Measurements from ENCODE around the gene NDST1. TPM values are rescaled to one million over a fixed set of nuclear protein-coding genes. Genes with fewer than 3 reads are reported as not detected.

The NDST1 gene
- total RNA-seq, 1 experiment from 2014 or later, result 8.4 TPM

GRCh38 chr5:150595466-150596031 is 87.6 kb downstream of the NDST1 start:
- Histone ChIP-seq H4K20me1 (ENCODE audit: insufficient read depth, low read depth, low read length) (no peaks in the 10 kb centered on the region), H3K4me1 (ENCODE audit: low read length) (peaks cover 21% of the 10 kb centered on the region), H3K4me3 (ENCODE audit: low read length) (no peak overlapping the region), H3K36me3 (ENCODE audit: insufficient read depth, low read length) (no peaks in the 10 kb centered on the region), H3K9ac (ENCODE audit: low read length) (no peak overlapping the region), H3K4me2 (ENCODE audit: low read depth, low read length, poor library complexity, severe bottlenecking) (no peak overlapping the region), H3K9me2 (replicated peaks; ENCODE audit: insufficient read depth, low read length) (no peaks in the 10 kb centered on the region), H3K79me2 (ENCODE audit: low read length) (no peaks in the 10 kb centered on the region), H3K9me3 (ENCODE audit: low read length) (no peaks in the 10 kb centered on the region), H2AFZ (ENCODE audit: low read length) (no peak overlapping the region), H3K27me3 (ENCODE audit: low read length) (no peaks in the 10 kb centered on the region), H3K27ac (ENCODE audit: low read length) (no peak overlapping the region)
- no peak for DNase-seq

GRCh38 chr5:150596313-150596712 is 88.4 kb downstream of the NDST1 start:
- no peaks in the 10 kb centered on the region for H3K36me3 ChIP-seq (ENCODE audit: insufficient read depth, low read length)
- no peaks in the 10 kb centered on the region for H3K27me3 ChIP-seq (ENCODE audit: low read length)
- no peaks in the 10 kb centered on the region for H3K9me3 ChIP-seq (ENCODE audit: low read length)
- H3K79me2 ChIP-seq (ENCODE audit: low read length), result no peaks in the 10 kb centered on the region
- no peak overlapping the region for H2AFZ ChIP-seq (ENCODE audit: low read length)
- H3K4me1 ChIP-seq (ENCODE audit: low read length), result peaks cover 13% of the 10 kb centered on the region
- H4K20me1 ChIP-seq (ENCODE audit: insufficient read depth, low read depth, low read length), result no peaks in the 10 kb centered on the region
- H3K4me3 ChIP-seq (ENCODE audit: low read length), result no peak overlapping the region
- H3K9me2 ChIP-seq (replicated peaks; ENCODE audit: insufficient read depth, low read length), result no peaks in the 10 kb centered on the region
- DNase-seq, result no peak
- no peak overlapping the region for H3K9ac ChIP-seq (ENCODE audit: low read length)
- no peak overlapping the region for H3K27ac ChIP-seq (ENCODE audit: low read length)
- no peak overlapping the region for H3K4me2 ChIP-seq (ENCODE audit: low read depth, low read length, poor library complexity, severe bottlenecking)

GRCh38 chr5:150596826-150597225 is 88.9 kb downstream of the NDST1 start:
- Histone ChIP-seq H3K79me2 (ENCODE audit: low read length) (no peaks in the 10 kb centered on the region), H3K4me2 (ENCODE audit: low read depth, low read length, poor library complexity, severe bottlenecking) (no peak overlapping the region), H3K9me3 (ENCODE audit: low read length) (no peaks in the 10 kb centered on the region), H3K27me3 (ENCODE audit: low read length) (no peaks in the 10 kb centered on the region), H3K9me2 (replicated peaks; ENCODE audit: insufficient read depth, low read length) (no peaks in the 10 kb centered on the region), H3K4me1 (ENCODE audit: low read length) (peaks cover 9% of the 10 kb centered on the region), H3K9ac (ENCODE audit: low read length) (no peak overlapping the region), H3K27ac (ENCODE audit: low read length) (no peak overlapping the region), H2AFZ (ENCODE audit: low read length) (no peak overlapping the region), H4K20me1 (ENCODE audit: insufficient read depth, low read depth, low read length) (no peaks in the 10 kb centered on the region), H3K36me3 (ENCODE audit: insufficient read depth, low read length) (no peaks in the 10 kb centered on the region), H3K4me3 (ENCODE audit: low read length) (no peak overlapping the region)
- no peak for DNase-seq

DNA sequence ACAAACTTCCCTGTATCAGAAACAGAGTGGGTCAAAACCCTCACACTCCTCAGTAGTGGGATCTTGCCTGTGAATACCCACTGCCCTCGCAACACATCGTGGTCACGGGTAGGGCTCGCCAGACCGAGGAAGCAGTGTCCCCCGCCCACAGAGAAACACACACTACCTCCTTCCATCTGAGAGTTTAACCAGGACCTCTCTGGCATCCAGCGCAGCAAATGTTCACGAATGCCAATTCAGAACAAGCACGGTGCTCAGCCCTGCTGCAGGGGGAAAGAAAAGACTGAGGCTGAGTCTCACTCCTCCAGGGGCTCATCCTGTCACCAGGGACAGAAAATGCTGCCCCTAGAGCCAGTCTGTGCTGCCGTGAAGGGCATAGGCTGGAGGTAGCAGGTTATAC is 90.1 kb downstream of the NDST1 start:
- no peaks in the 10 kb centered on the region for H3K9me2 ChIP-seq (replicated peaks; ENCODE audit: insufficient read depth, low read length)
- H3K4me1 ChIP-seq (ENCODE audit: low read length), result peaks cover 9% of the 10 kb centered on the region
- no peaks in the 10 kb centered on the region for H3K36me3 ChIP-seq (ENCODE audit: insufficient read depth, low read length)
- H3K9me3 ChIP-seq (ENCODE audit: low read length), result no peaks in the 10 kb centered on the region
- no peak overlapping the region for H3K4me3 ChIP-seq (ENCODE audit: low read length)
- H2AFZ ChIP-seq (ENCODE audit: low read length), result no peak overlapping the region
- no peaks in the 10 kb centered on the region for H3K79me2 ChIP-seq (ENCODE audit: low read length)
- no peaks in the 10 kb centered on the region for H4K20me1 ChIP-seq (ENCODE audit: insufficient read depth, low read depth, low read length)
- no peak overlapping the region for H3K9ac ChIP-seq (ENCODE audit: low read length)
- no peak overlapping the region for H3K27ac ChIP-seq (ENCODE audit: low read length)
- no peak for DNase-seq
- H3K27me3 ChIP-seq (ENCODE audit: low read length), result no peaks in the 10 kb centered on the region
- no peak overlapping the region for H3K4me2 ChIP-seq (ENCODE audit: low read depth, low read length, poor library complexity, severe bottlenecking)

- no peak overlapping the region for H3K9ac ChIP-seq (ENCODE audit: low read length)
- H3K4me3 ChIP-seq (ENCODE audit: low read length), result no peak overlapping the region
- H3K27ac ChIP-seq (ENCODE audit: low read length), result no peak overlapping the region
- H3K4me2 ChIP-seq (ENCODE audit: low read depth, low read length, poor library complexity, severe bottlenecking), result no peak overlapping the region
- peaks cover 9% of the 10 kb centered on the region for H3K4me1 ChIP-seq (ENCODE audit: low read length)
- H2AFZ ChIP-seq (ENCODE audit: low read length), result no peak overlapping the region
- DNase-seq, result no peak
- H4K20me1 ChIP-seq (ENCODE audit: insufficient read depth, low read depth, low read length), result no peaks in the 10 kb centered on the region
- no peaks in the 10 kb centered on the region for H3K36me3 ChIP-seq (ENCODE audit: insufficient read depth, low read length)
- H3K27me3 ChIP-seq (ENCODE audit: low read length), result no peaks in the 10 kb centered on the region
- H3K79me2 ChIP-seq (ENCODE audit: low read length), result no peaks in the 10 kb centered on the region
- no peaks in the 10 kb centered on the region for H3K9me2 ChIP-seq (replicated peaks; ENCODE audit: insufficient read depth, low read length)
- no peaks in the 10 kb centered on the region for H3K9me3 ChIP-seq (ENCODE audit: low read length)
These were observed 90.9 kb downstream of the NDST1 start for GRCh38 chr5:150598821-150599273.

- Histone ChIP-seq H3K36me3 (ENCODE audit: insufficient read depth, low read length) (no peaks in the 10 kb centered on the region), H3K4me1 (ENCODE audit: low read length) (peaks cover 9% of the 10 kb centered on the region), H3K9ac (ENCODE audit: low read length) (no peak overlapping the region), H3K9me2 (replicated peaks; ENCODE audit: insufficient read depth, low read length) (no peaks in the 10 kb centered on the region), H3K27ac (ENCODE audit: low read length) (no peak overlapping the region), H3K9me3 (ENCODE audit: low read length) (no peaks in the 10 kb centered on the region), H3K27me3 (ENCODE audit: low read length) (no peaks in the 10 kb centered on the region), H3K79me2 (ENCODE audit: low read length) (no peaks in the 10 kb centered on the region), H3K4me2 (ENCODE audit: low read depth, low read length, poor library complexity, severe bottlenecking) (no peak overlapping the region), H2AFZ (ENCODE audit: low read length) (no peak overlapping the region), H3K4me3 (ENCODE audit: low read length) (no peak overlapping the region), H4K20me1 (ENCODE audit: insufficient read depth, low read depth, low read length) (no peaks in the 10 kb centered on the region)
- no peak for DNase-seq
These were observed 91.3 kb downstream of the NDST1 start for GRCh38 chr5:150599281-150599680.

DNA sequence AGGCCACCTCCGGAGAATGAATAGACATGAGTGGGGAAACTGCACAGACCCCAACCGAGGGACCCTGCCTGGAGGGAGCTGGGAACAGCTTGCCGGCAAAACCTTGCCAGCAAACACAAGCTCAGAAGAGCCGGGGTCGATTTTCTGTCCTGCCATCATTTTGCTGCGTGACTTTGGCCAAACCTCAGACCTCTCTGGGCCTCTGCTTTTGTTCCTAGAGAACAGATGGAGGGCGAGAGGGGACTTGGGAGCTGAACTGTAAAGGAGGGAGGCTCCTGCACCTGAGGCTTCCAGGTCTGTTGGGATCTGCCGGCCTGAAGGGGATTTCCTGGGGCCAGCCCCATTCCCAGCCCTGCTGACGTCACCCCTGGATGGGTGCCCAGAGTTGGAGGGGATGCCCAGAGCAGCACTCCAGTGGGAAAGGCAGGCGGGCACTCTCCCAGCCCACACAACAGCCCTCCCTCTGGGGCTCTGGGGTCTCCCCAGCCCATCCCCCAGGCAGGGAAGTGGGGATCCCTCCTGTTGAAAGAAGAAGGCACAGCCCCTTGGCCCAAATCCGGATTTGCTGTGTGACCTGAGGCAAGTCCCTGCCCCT is 92.1 kb downstream of the NDST1 start:
- Histone ChIP-seq H4K20me1 (ENCODE audit: insufficient read depth, low read depth, low read length) (no peaks in the 10 kb centered on the region), H2AFZ (ENCODE audit: low read length) (no peak overlapping the region), H3K4me2 (ENCODE audit: low read depth, low read length, poor library complexity, severe bottlenecking) (no peak overlapping the region), H3K79me2 (ENCODE audit: low read length) (no peaks in the 10 kb centered on the region), H3K9me3 (ENCODE audit: low read length) (no peaks in the 10 kb centered on the region), H3K9me2 (replicated peaks; ENCODE audit: insufficient read depth, low read length) (no peaks in the 10 kb centered on the region), H3K27ac (ENCODE audit: low read length) (no peak overlapping the region), H3K4me3 (ENCODE audit: low read length) (no peak overlapping the region), H3K4me1 (ENCODE audit: low read length) (peaks cover 9% of the 10 kb centered on the region), H3K9ac (ENCODE audit: low read length) (no peak overlapping the region), H3K36me3 (ENCODE audit: insufficient read depth, low read length) (no peaks in the 10 kb centered on the region), H3K27me3 (ENCODE audit: low read length) (no peaks in the 10 kb centered on the region)
- DNase-seq, result no peak

- H3K27ac ChIP-seq (ENCODE audit: low read length), result no peak overlapping the region
- H3K9me3 ChIP-seq (ENCODE audit: low read length), result no peaks in the 10 kb centered on the region
- no peak overlapping the region for H2AFZ ChIP-seq (ENCODE audit: low read length)
- peaks cover 9% of the 10 kb centered on the region for H3K4me1 ChIP-seq (ENCODE audit: low read length)
- H3K9me2 ChIP-seq (replicated peaks; ENCODE audit: insufficient read depth, low read length), result no peaks in the 10 kb centered on the region
- no peak overlapping the region for H3K4me2 ChIP-seq (ENCODE audit: low read depth, low read length, poor library complexity, severe bottlenecking)
- H4K20me1 ChIP-seq (ENCODE audit: insufficient read depth, low read depth, low read length), result no peaks in the 10 kb centered on the region
- no peak overlapping the region for H3K4me3 ChIP-seq (ENCODE audit: low read length)
- no peaks in the 10 kb centered on the region for H3K27me3 ChIP-seq (ENCODE audit: low read length)
- DNase-seq, result no peak
- no peak overlapping the region for H3K9ac ChIP-seq (ENCODE audit: low read length)
- no peaks in the 10 kb centered on the region for H3K36me3 ChIP-seq (ENCODE audit: insufficient read depth, low read length)
- no peaks in the 10 kb centered on the region for H3K79me2 ChIP-seq (ENCODE audit: low read length)
These were observed 92.9 kb downstream of the NDST1 start for GRCh38 chr5:150600616-150601490.

All from Karpas-422 (cell line).